Gastroesophageal sphincter (tissue), 4 donors: Measurements from ENCODE around the gene DCTPP1. TPM values are rescaled to one million over a fixed set of nuclear protein-coding genes. Genes with fewer than 3 reads are reported as not detected.
A peak's percentile ranks its signal among the peaks of the same experiment; 100 is the strongest.
"Not testable (repeated sequence)": the region's sequence is repeated elsewhere in the genome, so short reads cannot be mapped to it uniquely, and the experiment has no call there.

Experiments used
- ATAC-seq: fragments of 150-250 bp; one replicate; pipeline ENCODE4 v1.9.1; 2016; ENCODE audit warnings: mild to moderate bottlenecking, moderate library complexity
- H3K27ac ChIP-seq, 4 donors: fragments of 200-600 bp; sonication (generic) in 3 of 4; 1 replicate in 3 of 4; 2 replicates in 1 of 4; pipeline ENCODE4 v1.5.1; 2016 to 2019
- H3K27me3 ChIP-seq: fragments of 200-600 bp; sonication (generic); one replicate; pipeline ENCODE4 v1.5.1; 2019
- H3K36me3 ChIP-seq, 2 donors: fragments of 200-600 bp; sonication (generic); one replicate each; pipeline ENCODE4 v1.5.1; 2019; ENCODE audit warnings: control low read depth in 1 of 2
- H3K4me1 ChIP-seq, 3 donors: fragments of 200-600 bp; sonication (generic); 1 replicate in 2 of 3; 2 replicates in 1 of 3; pipeline ENCODE4 v1.5.1; 2016 to 2019; ENCODE audit warnings: control low read depth in 2 of 3
- H3K4me3 ChIP-seq, 2 donors: fragments of 200-600 bp; sonication (generic); one replicate each; pipeline ENCODE4 v1.5.1; 2019; ENCODE audit warnings: mild to moderate bottlenecking in 1 of 2, moderate library complexity in 1 of 2
- H3K9me3 ChIP-seq, 3 donors: fragments of 200-600 bp; sonication (generic); one replicate each; pipeline ENCODE4 v1.5.1; 2017 to 2019; ENCODE audit warnings: control low read depth in 2 of 3
- CTCF ChIP-seq, 4 experiments: fragments of 200-600 bp in 2 of 4; fragments of 450-650 bp in 2 of 4; sonication (generic) in 1 of 4; IDR thresholded peaks; one replicate each; pipeline ENCODE4 v1.5.1; 2017 to 2019; ENCODE audit warnings: antibody characterized with exemption in 4 of 4, mild to moderate bottlenecking in 2 of 4, moderate library complexity in 2 of 4
- EP300 ChIP-seq: sonication (generic); formaldehyde crosslinking; IDR thresholded peaks from one replicate; pipeline ENCODE4 v1.6.1; 2017; ENCODE audit warnings: antibody characterized with exemption, mild to moderate bottlenecking
- POLR2A ChIP-seq, 2 donors: fragments of 450-650 bp; IDR thresholded peaks; one replicate each; pipeline ENCODE4 v1.6.1; 2017; ENCODE audit warnings: antibody characterized with exemption in 2 of 2, mild to moderate bottlenecking in 2 of 2, moderate library complexity in 1 of 2
- POLR2AphosphoS5 ChIP-seq: sonication (generic); formaldehyde crosslinking; IDR thresholded peaks from one replicate; pipeline ENCODE4 v1.6.1; 2017; ENCODE audit warnings: antibody characterized with exemption
- WGBS, 2 donors: methylation state at CpG; one replicate each; pipeline ENCODE4 v1.1.5; 2018; ENCODE audit warnings: low coverage in 1 of 2; 5-methylcytosine and 5-hydroxymethylcytosine counted together
- total RNA-seq, 4 donors: library from RNA; depleted of rRNA; stranded (reverse); fragments of >200 nt; gene quantifications; one replicate each; pipeline ENCODE4 v1.1.0, GENCODE V29; 2016

The DCTPP1 gene
- total RNA-seq = 10 to 100 TPM; 10.9 to 17.4 (median 13.8) TPM

- Histone ChIP-seq H3K36me3 (peaks cover 0 to 20% of the 10 kb centered on the region in 2 donors), H3K27me3 (no peaks in the 10 kb centered on the region), H3K9me3 (no peaks in the 10 kb centered on the region), H3K4me3 (peak within 1 kb of the TSS; percentile 27 to 73), H3K27ac (peak within 1 kb of the TSS; percentile 59 to 87 (median 82)), H3K4me1 (peaks cover 2 to 28% (median 14%) of the 10 kb centered on the region in 3 donors)
- WGBS, 2 donors = 0 to 1% methylated on average over 1 to 27 of the region's 49 CpGs
- peak; percentile 99 for ATAC-seq
- TF ChIP-seq POLR2AphosphoS5 (peak; percentile 44), POLR2A (IDR thresholded peaks at IDR 0.05) (no peak), EP300 (no peak), CTCF (IDR thresholded peaks at IDR 0.05) (peak in 3 of 4 experiments; percentile 76 to 89 (median 85))
Measured at GRCh38 chr16:30429678-30430427, at the start of gene DCTPP1. Gene DCTPP1, minus strand, starts transcription at chr16:30430030. Its CDS starts 50 bp downstream, at chr16:30429980.

- no peaks in the 10 kb centered on the region for H3K9me3 ChIP-seq
- no peak overlapping the region for H3K4me3 ChIP-seq
- 80 to 83% methylated on average over 6 to 8 of the region's 12 CpGs for WGBS, 2 donors
- H3K27me3 ChIP-seq = peaks cover 35% of the 10 kb centered on the region
- ATAC-seq = no peak
- H3K36me3 ChIP-seq = no peaks in the 10 kb centered on the region
- H3K27ac ChIP-seq = no peak overlapping the region
- no peaks in the 10 kb centered on the region for H3K4me1 ChIP-seq
- TF ChIP-seq POLR2A (IDR thresholded peaks at IDR 0.05) = no peak
- TF ChIP-seq POLR2AphosphoS5 = no peak
- no peak for TF ChIP-seq CTCF (IDR thresholded peaks at IDR 0.05)
- TF ChIP-seq EP300 = no peak
Measured at GRCh38 chr16:30478766-30479478, 49.1 kb upstream of the DCTPP1 start.

- not testable (repeated sequence) for H3K4me1 ChIP-seq, H3K27ac ChIP-seq, H3K9me3 ChIP-seq, H3K36me3 ChIP-seq, ATAC-seq, H3K4me3 ChIP-seq
- WGBS, 2 donors = 82 to 83% methylated on average over 2 to 3 of the region's 3 CpGs
- H3K27me3 ChIP-seq = peaks cover 47% of the 10 kb centered on the region
Measured at GRCh38 chr16:30477773-30478172, 47.9 kb upstream of the DCTPP1 start.

GRCh38 chr16:30476991-30477390 is 47.2 kb upstream of the DCTPP1 start:
- no peaks in the 10 kb centered on the region for H3K9me3 ChIP-seq
- H3K4me3 ChIP-seq = no peak overlapping the region
- no peak for ATAC-seq
- H3K4me1 ChIP-seq = no peaks in the 10 kb centered on the region
- no peak overlapping the region for H3K27ac ChIP-seq
- H3K36me3 ChIP-seq = no peaks in the 10 kb centered on the region
- no peak for TF ChIP-seq POLR2A (IDR thresholded peaks at IDR 0.05)
- no peak for TF ChIP-seq EP300
- TF ChIP-seq CTCF (IDR thresholded peaks at IDR 0.05) = no peak
- TF ChIP-seq POLR2AphosphoS5 = no peak
- WGBS, 2 donors = 44 to 50% methylated on average over 2 of the region's 3 CpGs
- H3K27me3 ChIP-seq = peaks cover 54% of the 10 kb centered on the region

- Histone ChIP-seq H3K27ac (no peak overlapping the region), H3K27me3 (peaks cover 58% of the 10 kb centered on the region), H3K4me3 (no peak overlapping the region), H3K4me1 (no peaks in the 10 kb centered on the region), H3K36me3 (no peaks in the 10 kb centered on the region), H3K9me3 (no peaks in the 10 kb centered on the region)
- TF ChIP-seq CTCF (IDR thresholded peaks at IDR 0.05) = no peak
- TF ChIP-seq EP300 = no peak
- TF ChIP-seq POLR2AphosphoS5 = no peak
- TF ChIP-seq POLR2A (IDR thresholded peaks at IDR 0.05) = no peak
- no peak for ATAC-seq
- 57 to 78% methylated on average over 6 of the region's 7 CpGs for WGBS, 2 donors
Measured at GRCh38 chr16:30474684-30475083, 44.9 kb upstream of the DCTPP1 start.
